HG03280 (cell line): ENCODE data around the gene CD300LD.

Experiments used
- ATAC-seq: cut with Tn5 transposase; IDR thresholded peaks from one replicate; pipeline ENCODE4 v1.9.1; 2021; ENCODE audit warnings: mild to moderate bottlenecking, moderate library complexity; ENCODE audit not compliant: unreplicated experiment

CD300LD gene

GRCh38 chr17:74607221-74607620 lies 15.1 kb upstream of the CD300LD start:
- ATAC-seq = no peak

- no peak for ATAC-seq
These were observed 14.0 kb upstream of the CD300LD start for GRCh38 chr17:74606050-74606449.

GRCh38 chr17:74605361-74605760 lies 13.3 kb upstream of the CD300LD start:
- no peak for ATAC-seq

GRCh38 chr17:74604761-74605160 lies 12.7 kb upstream of the CD300LD start:
- ATAC-seq = no peak

GRCh38 chr17:74604200-74604599 lies 12.1 kb upstream of the CD300LD start:
- ATAC-seq = no peak

GRCh38 chr17:74603746-74604145 lies 11.7 kb upstream of the CD300LD start:
- no peak for ATAC-seq

- ATAC-seq = no peak
These were observed 11.1 kb upstream of the CD300LD start for GRCh38 chr17:74603037-74603635.

- no peak for ATAC-seq
These were observed 10.0 kb upstream of the CD300LD start for GRCh38 chr17:74601944-74602572.

GRCh38 chr17:74599448-74599939 lies 7.4 kb upstream of the CD300LD start:
- no peak for ATAC-seq

GRCh38 chr17:74599023-74599399 lies 6.9 kb upstream of the CD300LD start:
- ATAC-seq = no peak

- ATAC-seq = no peak
These were observed 6.4 kb upstream of the CD300LD start for GRCh38 chr17:74598346-74599022.

GRCh38 chr17:74597069-74597790 lies 5.1 kb upstream of the CD300LD start:
- no peak for ATAC-seq

GRCh38 chr17:74595037-74595750 lies 3.1 kb upstream of the CD300LD start:
- ATAC-seq = no peak

- ATAC-seq = no peak
These were observed 580 bp downstream of the CD300LD start for GRCh38 chr17:74591503-74591902.

- ATAC-seq = no peak
These were observed 6.4 kb downstream of the CD300LD start for GRCh38 chr17:74585711-74586110.

- ATAC-seq = no peak
These were observed 7.6 kb downstream of the CD300LD start for GRCh38 chr17:74584292-74585060.

- ATAC-seq = no peak
These were observed 9.4 kb downstream of the CD300LD start for GRCh38 chr17:74582633-74583032.

GRCh38 chr17:74579900-74580299 lies 12.2 kb downstream of the CD300LD start:
- no peak for ATAC-seq

- no peak for ATAC-seq
These were observed 13.1 kb downstream of the CD300LD start for GRCh38 chr17:74578979-74579378.

- ATAC-seq = no peak
These were observed 17.5 kb downstream of the CD300LD start for GRCh38 chr17:74574489-74575142.
